GM19395 (cell line): ENCODE data around the gene MAGEA9B.
"Not testable (repeated sequence)": the region's sequence is repeated elsewhere in the genome, so short reads cannot be mapped to it uniquely, and the experiment has no call there.

Source experiments
- ATAC-seq: cut with Tn5 transposase; IDR thresholded peaks from one replicate; pipeline ENCODE4 v1.9.1; 2021; ENCODE audit warnings: mild to moderate bottlenecking, moderate library complexity; ENCODE audit not compliant: unreplicated experiment

The MAGEA9B gene, protein sequence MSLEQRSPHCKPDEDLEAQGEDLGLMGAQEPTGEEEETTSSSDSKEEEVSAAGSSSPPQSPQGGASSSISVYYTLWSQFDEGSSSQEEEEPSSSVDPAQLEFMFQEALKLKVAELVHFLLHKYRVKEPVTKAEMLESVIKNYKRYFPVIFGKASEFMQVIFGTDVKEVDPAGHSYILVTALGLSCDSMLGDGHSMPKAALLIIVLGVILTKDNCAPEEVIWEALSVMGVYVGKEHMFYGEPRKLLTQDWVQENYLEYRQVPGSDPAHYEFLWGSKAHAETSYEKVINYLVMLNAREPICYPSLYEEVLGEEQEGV

GRCh38 chrX:149587359-149587758 lies at the start of gene MAGEA9B:
Gene MAGEA9B (minus strand): TSS chrX:149587459. CDS start chrX:149583179, 4,280 bp downstream.
- ATAC-seq: not testable (repeated sequence)

DNA sequence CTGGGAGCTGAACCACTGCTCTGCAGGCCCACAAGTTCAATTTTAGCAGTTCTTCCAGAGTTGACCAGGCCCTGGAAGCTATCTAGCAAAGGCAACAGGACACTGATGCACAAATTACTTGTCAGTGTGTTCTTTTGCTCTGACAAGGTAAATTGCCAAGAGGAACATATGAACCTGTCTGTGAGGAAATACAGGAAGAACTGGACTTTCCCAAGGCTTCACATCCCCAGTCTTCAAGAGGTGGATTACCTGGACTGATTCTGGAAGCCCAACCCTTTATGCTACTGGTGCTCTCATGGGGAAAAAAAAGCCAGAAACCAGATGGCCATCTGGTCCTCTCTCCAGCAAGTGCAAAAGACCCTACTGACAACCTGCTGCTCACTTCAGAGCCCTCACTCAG lies 46.3 kb upstream of the MAGEA9B start:
- ATAC-seq: no peak

GRCh38 chrX:149631234-149632165 lies 44.2 kb upstream of the MAGEA9B start, which contains the start of gene TMEM185A:
Gene TMEM185A (minus strand): TSS chrX:149631792. CDS start chrX:149631580, 212 bp downstream.
- ATAC-seq: peak; percentile 85

GRCh38 chrX:149630681-149631233 lies 43.5 kb upstream of the MAGEA9B start:
- no peak for ATAC-seq

DNA sequence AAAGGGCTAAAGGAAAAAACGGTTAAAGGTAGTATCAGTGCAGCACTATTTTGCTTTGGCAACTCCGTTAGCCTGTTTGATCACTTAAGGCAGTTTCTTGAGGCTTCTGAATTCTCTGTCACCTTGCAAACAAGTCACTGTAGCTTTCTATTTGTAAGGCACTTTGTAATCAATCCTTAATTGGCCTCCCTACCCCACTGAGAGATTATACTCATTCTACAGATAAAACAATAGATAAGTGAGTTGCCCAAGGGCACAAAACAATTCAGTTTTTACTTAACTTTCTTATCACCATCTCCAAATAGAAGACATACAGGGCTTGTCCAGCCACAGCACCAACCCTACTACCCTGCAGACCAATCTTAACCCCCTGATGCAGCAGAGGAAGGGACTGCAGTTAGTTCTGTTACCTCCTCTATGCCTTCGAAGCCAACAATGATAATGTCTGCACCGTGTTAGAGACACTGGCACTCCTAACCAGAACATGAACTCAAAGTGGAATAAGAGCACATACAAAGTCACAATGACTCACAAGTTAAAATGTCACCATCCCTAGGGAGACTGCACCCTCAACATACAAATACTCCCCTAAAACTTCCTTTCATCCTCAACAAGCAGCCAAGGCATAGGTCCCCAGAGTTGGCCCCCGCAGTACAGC lies 42.6 kb upstream of the MAGEA9B start:
- no peak for ATAC-seq

DNA sequence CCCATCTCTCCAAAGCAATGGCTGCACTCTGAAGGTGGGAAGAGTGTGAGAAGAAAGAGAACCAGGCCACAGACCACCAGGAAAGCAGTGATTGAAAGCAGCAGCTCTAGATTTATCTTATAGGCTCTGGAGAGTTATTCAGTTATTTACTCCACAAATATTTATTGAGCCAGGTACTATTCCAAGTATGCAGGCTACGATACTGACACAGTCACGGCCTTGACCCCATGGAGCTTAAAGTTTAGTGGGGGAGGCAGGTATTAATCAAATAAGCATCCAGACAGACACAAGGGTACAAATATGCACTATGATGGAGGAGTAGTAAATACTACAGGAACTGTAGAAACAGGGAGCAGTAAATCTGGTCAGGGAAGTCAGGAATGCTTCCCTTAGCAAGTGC lies 41.5 kb upstream of the MAGEA9B start:
- ATAC-seq: no peak

DNA sequence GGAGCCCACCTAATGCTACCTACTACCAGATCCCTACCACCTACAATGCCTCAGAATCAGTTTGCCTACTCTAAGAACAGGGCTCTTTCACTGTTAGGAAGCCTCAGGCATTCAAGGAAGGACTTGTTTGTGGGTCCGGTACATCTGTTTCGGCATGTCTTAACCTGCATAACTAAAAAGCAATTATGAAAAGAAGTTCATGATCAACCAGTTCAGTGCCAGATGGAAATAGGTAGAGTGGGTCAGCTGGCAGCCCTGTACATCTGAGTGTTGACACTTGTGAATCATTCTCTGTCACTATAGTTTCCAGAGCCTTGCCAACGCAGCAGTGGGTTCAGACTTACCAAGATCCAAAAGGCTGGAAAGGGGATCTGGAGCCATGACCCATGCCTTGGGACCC lies 41.0 kb upstream of the MAGEA9B start:
- no peak for ATAC-seq

DNA sequence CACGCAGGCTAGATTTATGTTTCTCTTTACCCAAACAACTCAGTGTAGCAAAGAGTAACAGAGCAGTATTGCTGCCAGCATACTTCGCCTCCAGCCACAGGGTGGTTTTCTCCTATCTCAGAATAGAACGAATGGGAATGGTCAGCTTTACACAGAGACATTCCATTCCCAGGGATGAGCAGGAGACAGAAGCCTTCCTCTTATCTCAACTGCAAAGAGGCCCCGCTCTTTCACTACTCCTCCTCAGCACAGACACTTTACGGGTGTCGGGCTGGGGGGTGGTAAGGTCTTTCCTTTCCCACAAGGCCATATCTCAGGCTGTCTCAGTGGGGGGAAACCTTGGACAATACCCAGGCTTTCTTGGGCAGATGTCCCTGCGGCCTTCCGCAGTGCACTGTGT lies 39.6 kb upstream of the MAGEA9B start:
- ATAC-seq: not testable (repeated sequence)

GRCh38 chrX:149619662-149620061 lies 32.4 kb upstream of the MAGEA9B start:
- not testable (repeated sequence) for ATAC-seq

DNA sequence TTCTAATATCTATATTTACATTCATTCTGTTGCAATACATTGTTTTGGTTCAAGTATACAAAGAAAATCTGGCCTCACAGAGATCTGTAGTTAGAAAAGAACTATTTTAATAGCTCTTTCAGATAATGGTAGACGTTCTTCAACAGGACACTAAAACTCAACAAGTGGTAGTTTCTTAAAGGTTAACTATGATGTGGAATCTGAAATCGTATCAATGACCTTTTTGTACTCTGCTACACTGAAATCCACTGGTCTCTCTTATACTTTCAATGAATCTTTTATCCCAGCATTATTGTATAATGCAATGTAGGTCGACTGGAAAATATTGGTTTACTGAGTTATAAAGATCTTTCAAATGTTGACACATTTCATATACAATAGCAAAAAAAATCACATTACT lies 31.6 kb upstream of the MAGEA9B start:
- no peak for ATAC-seq

DNA sequence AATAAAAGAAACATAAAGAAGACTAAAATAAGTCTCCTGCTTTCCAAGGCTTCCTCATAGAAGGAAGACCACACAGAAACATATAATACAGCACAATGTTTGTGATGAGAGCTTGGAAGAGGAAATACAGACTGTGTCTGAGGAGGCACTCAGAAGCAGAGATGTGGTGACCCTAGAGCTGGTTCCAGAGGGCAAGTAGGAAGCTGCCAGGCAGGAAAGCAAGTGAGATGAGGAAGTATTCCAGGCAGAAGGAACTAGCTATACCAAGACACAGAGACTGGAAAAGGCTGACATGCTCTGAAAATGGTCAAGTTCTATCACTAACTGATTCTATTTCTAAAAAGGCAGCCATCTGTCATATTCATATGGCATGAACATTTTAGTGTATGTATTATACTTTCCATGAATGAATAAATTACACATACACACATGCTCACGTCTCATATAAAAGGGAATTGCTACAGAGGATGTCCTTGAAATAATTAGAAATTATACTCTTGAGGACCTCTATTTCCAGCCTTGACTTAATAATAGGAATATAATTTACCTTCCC lies 24.4 kb upstream of the MAGEA9B start:
- no peak for ATAC-seq

DNA sequence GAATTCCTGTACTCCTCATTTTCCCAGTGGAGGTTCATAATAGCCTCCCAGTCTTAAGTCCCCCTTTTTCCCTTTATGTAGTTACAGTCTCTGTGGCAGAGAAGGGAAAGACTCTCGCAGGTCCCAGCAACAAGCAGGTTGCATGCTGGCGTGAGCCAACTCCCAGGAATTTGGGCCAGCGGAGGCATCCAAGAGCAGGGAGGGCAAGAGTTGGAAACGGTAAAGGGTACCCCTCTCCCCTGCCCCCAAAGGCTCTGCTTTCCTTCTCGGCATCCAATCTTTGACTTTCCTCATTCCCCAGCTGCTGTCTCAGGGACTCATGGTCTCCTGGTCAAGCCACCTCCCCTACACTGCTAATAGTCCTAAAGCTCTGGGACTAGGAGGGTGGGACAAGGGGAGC lies 23.3 kb upstream of the MAGEA9B start:
- ATAC-seq: no peak

GRCh38 chrX:149607699-149608098 lies 20.4 kb upstream of the MAGEA9B start:
- no peak for ATAC-seq

DNA sequence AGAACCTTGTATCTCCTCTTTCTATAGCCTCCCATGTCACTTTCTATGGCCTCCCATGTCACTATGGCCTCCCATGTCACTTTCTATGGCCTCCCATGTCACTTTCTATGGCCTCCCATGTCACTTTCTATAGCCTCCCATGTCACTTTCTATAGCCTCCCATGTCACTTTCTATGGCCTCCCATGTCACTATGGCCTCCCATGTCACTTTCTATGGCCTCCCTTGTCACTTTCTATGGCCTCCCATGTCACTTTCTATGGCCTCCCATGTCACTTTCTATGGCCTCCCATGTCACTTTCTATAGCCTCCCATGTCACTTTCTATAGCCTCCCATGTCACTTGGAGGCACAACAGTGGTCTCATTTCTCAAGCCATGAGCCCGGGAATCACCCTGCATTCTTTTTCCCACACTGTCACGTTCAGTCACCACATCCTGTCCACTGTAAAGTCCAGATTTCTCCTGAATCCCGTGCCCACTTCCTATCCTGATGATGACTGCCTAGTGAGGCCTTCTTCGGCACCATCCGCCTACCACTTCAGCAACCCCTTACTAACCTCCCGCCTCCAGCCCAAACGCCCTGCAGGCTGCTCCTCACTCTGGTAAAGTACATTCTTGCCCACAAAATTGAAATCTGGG lies 18.1 kb upstream of the MAGEA9B start:
- ATAC-seq: not testable (repeated sequence)

DNA sequence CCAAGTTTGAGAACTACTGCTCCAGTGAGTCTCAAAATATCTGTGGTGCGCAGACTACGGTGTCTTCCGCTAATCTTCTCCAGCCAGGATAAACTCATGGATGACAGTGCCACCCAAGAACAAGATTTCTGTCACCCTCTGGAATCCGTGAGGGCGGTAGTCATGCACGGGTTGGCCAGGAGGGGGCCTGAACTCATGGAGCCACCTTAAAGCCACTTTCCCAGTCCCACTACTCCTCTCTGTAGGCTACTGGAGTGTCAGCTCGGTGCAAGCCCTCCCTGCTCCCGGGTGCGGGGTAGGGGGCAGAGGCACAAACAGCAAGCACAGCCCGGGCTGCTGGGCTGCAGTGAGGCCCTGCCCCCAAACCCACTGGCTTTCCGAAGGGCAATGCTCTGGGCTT lies 11.3 kb upstream of the MAGEA9B start:
- ATAC-seq: not testable (repeated sequence)

DNA sequence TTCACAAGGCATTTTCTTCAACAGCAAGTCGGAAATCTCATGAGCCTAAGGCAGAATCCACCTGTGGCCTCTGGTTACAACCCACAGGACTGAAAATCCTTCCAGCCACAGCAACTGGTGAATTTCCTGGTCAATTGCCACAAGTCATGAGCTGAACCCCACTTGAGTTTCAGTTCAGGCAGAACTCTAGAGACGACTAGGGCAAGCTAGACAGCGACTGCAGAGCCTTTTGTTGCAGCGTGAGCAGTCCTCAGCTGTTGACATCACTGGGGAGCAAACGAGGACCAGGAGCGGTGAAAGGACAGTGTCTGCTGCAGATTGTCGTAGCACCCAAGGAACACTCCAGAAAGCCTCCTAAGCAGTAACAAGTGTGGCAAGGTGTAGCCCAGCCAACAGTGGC lies 8.7 kb upstream of the MAGEA9B start:
- not testable (repeated sequence) for ATAC-seq

DNA sequence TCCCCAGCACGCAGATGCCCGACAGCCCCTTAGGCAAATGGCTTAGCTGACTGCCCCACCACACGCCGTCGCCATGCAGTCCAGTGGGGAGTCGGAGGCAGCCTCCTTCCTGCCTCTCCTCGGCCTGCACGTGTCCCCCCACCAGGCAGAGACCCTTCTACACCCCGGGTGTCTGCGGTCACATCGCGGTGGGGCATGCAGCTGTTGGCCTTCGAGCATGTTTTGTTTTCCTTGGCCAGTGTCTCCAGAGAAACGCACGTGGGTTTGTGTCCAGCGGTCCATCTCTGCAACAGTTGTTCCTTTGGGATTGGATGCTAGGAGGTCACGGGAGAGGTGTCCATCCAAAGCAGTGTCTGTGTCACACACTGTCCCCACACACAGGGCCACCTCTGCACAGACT lies 8.0 kb upstream of the MAGEA9B start, which contains the start of gene HSFX2:
Gene HSFX2 (minus strand): TSS at position 101 of the 400 bp plus-strand sequence. CDS start 614 bp downstream, outside the sequence.
- not testable (repeated sequence) for ATAC-seq

DNA sequence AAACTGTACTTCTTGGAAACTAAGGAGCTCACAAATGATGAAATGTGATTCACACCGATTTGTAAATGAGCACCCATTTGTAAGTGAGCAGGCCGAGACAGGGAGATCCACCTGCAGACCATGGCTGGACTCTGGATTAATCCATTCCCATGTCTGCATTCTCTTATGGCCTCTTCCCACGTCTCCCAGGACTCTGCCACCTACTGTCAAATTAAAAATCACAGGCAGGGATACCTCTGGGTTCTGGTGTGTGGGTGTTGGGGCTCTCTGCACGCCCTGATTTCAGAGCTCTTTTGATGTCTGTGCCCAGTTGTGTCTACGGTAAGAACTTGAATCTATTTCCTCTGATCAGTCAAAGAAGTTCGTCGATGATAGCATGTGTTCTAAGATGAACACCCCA lies 3.7 kb upstream of the MAGEA9B start:
- not testable (repeated sequence) for ATAC-seq

- ATAC-seq: not testable (repeated sequence)
Observed at GRCh38 chrX:149585631-149586030, 1.6 kb downstream of the MAGEA9B start.

GRCh38 chrX:149573456-149573855 lies 13.8 kb downstream of the MAGEA9B start:
- ATAC-seq: peak; percentile 100
